ACHN (cell line): ENCODE data around the gene MTRF1.
A peak's percentile ranks its signal among the peaks of the same experiment; 100 is the strongest.

Source experiments
- DNase-seq: peaks from one replicate; pipeline ENCODE4 v3.0.0-alpha.2; 2015
- in situ Hi-C: cut with HindIII; loops from 2 replicates; pipeline ENCODE4 v1.10.0; 2017; ENCODE audit warnings: low sequenced_read_pairs, low pct_ligation_motif_present, low pct_unique_long_range_greater_than_20kb

Gene MTRF1, protein sequence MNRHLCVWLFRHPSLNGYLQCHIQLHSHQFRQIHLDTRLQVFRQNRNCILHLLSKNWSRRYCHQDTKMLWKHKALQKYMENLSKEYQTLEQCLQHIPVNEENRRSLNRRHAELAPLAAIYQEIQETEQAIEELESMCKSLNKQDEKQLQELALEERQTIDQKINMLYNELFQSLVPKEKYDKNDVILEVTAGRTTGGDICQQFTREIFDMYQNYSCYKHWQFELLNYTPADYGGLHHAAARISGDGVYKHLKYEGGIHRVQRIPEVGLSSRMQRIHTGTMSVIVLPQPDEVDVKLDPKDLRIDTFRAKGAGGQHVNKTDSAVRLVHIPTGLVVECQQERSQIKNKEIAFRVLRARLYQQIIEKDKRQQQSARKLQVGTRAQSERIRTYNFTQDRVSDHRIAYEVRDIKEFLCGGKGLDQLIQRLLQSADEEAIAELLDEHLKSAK

GRCh38 chr13:41263261-41263971, at the start of gene MTRF1:
Gene MTRF1, minus strand, starts transcription at chr13:41263576. Its CDS starts 2,669 bp downstream, at chr13:41260907.
- in situ Hi-C loops: no loop called here
- peak; percentile 69 for DNase-seq

- in situ Hi-C loops: no loop called here
- no peak for DNase-seq
Measured at GRCh38 chr13:41313117-41313516, 49.7 kb upstream of the MTRF1 start.

GRCh38 chr13:41312176-41312500, 48.8 kb upstream of the MTRF1 start:
- in situ Hi-C loops: no loop called here
- DNase-seq: peak; percentile 51

DNA sequence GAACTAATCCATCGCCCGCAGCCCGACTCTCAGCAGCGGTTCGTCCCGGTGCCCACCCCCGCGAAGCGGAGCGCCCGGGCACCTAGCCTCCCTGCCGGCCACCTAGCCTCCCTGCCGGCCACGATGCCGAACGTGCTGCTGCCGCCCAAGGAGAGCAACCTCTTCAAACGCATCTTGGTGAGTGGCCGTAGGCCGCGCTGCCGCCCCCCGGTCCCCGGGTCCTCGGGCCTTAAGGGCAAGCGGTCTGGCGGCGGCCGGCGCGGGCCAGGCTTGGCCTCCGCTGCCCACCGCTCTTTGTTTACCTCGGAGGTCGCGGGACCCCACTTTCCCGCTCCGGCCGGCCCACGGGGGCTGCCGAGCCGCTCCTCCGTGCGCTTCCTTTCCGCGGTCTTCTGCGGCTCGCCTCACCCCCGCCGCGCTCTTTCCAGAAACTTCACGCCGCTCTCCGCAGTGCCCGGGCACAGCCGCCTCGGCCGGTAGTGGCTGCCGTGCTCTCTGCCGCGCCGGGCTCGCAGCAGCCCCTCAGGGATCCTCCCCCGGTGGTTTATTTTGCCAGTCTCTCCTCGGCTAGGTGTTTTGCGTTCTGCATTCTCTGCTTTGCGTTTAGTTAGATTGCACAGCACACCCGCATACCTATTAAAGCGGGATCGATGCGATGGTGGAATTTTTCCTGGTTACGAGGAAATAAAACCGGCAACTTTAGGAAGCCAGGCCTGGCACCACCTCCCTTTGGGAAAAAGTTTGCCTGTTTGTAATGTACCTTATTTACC, 48.2 kb upstream of the MTRF1 start:
- peak; percentile 40 for DNase-seq
- in situ Hi-C loops: no loop called here

- in situ Hi-C loops: no loop called here
Measured at GRCh38 chr13:41310963-41311405, 47.6 kb upstream of the MTRF1 start, which contains the start of gene NAA16. Gene NAA16, plus strand, starts transcription at chr13:41311267. Its CDS starts 262 bp downstream, at chr13:41311529.

DNA sequence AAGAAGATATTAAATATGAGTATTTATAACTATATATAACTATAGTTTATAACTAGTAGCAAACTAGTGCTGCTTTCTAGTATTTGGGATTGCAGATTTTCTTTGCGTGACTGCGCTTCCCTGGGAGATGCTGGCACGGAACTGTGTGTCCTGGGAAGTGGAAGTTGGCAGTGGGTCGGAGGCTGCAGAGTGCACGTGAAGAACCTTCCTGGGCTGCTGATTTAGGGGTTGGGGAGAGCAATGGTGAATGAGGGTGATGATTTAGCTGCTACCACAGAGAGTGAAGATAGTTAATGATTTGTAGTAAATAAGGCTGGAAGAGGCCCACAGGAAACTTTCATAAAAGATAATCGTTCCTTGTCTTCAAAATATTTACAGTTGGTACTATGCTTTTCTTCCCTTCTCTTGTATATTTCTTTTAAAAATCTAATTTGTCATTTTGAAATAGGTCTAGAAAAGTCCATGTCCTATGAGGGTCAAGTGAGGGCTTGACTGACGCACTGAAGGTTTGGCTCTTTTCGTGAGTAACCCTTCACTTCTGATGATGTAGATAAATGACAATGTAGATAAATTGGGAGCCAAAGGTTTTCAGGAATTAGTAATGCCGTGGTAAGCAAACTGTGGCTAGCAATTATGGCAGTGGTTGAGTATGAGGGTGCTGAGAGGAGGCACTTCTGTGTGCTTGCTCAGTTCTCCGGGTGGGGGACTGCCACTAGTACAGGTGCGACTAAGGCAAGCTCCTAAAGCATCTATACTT, 44.7 kb upstream of the MTRF1 start:
- in situ Hi-C loops: no loop called here
- DNase-seq: no peak

More at GRCh38 chr13:41310963-41311405, 47.6 kb upstream of the MTRF1 start, which contains the start of gene NAA16:
- DNase-seq: peak; percentile 87

DNA sequence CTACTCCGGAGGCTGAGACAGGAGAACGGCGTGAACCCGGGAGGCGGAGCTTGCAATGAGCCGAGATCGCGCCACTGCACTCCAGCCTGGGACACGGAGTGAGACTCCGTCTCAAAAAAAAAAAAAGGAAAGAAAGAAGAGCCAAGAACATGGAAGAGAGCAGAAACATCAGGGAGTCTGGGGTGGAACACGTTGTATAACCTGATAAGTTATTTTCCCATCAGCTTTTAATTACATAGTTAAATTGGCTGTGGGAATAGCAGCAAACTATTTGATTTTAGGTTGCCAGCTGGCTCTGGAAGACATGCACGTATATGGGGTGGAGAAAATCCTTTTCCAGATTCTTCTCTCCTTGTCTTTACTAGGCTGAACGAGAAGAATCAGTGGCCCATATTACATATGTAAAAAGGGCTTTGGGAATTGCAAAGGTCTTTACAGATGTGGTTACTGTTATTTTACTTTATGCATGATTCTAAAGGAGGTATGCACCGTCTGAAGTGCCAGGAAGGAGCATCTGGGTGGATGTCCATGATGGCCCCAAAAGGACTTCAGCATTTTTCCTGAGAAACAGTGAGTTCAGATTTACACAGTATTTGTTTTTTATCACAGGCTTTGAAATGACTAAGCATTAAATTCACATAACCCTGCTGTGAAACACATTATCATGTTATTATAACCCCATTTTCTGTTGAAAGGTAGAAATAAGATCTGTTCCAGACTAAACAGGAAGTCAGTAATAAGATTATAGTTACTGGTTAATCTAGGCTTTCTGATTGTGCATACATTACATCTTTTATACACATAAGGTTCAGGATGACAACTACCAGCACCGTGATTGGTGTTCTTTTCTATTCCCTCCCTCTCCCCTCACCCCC, 43.1 kb upstream of the MTRF1 start:
- in situ Hi-C loops: no loop called here
- DNase-seq: no peak

GRCh38 chr13:41304551-41304950, 41.2 kb upstream of the MTRF1 start:
- DNase-seq: no peak
- in situ Hi-C loops: no loop called here

- DNase-seq: no peak
- in situ Hi-C loops: no loop called here
Measured at GRCh38 chr13:41302743-41303142, 39.4 kb upstream of the MTRF1 start.

DNA sequence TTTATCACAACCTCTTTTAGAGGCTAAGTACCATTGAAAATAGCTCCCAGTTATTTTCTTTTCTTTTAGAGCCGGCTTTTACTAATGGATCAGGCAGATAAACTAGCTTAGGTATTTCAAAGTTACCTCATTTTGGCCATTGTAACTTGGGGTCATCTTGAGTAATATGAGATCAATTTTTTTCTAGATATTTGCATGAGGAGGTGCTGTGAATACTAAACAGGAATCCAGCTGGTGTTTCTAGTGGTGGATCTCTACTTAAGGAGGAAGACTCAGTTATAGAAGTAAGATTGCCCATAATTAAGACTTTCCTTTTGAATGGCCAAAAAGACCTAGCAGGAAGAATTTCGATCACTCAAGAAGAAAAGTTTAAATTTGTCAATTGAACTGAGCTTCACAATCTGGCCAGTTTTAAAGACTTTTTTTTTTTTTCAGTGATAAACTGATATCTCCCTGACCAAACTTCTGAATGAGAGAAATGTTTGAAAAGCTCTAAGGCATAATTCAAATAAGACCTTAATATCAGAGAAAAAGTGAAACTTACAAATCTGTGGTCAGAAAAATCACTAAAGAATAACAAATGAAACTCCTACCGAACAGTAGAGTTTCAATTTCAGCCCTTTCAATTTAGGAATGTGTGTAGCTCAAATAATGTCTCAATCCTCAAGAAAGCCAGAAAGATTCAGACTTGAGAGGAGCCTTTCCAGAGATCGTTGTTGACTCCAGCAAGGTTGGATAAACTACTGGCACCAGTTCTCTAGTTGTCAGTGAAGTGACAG, 36.1 kb upstream of the MTRF1 start:
- DNase-seq: no peak
- in situ Hi-C loops: no loop called here

DNA sequence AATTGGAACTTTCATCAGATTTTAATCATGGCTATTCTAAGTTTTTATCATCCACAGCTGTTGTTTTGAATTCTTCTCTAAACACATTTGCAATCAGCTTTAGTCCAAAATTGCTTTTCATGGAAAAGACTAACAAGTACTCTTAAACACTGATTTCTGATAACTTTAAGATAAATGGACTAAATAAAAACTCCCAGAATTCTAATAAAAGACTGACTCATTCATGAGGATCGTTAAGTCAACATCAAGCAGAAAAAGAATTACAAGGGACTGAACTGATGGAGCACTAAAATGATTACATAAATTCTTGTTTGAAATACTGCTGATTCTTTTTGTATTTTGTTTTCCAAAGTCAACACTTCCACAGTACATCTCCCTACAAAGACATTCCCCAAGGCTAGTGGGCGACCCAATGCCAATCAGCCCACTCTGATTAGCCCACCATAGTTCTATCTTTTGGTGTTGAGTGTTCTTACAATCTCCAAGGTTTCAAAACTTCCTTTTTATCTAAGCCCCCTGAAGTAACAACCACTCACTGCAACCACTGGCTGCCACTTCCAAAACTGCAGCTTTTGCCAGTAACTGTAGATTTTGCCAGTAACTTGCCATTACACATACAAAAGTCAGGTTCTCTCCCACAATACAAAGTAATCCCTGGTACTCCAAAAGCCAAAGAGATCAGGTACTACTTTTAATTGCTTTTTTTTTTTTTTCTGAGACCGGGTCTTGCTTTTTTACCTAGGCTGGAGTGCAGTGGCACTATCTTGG, 33.7 kb upstream of the MTRF1 start:
- in situ Hi-C loops: no loop called here
- no peak for DNase-seq

GRCh38 chr13:41295973-41296372, 32.6 kb upstream of the MTRF1 start:
- DNase-seq: no peak
- in situ Hi-C loops: no loop called here

DNA sequence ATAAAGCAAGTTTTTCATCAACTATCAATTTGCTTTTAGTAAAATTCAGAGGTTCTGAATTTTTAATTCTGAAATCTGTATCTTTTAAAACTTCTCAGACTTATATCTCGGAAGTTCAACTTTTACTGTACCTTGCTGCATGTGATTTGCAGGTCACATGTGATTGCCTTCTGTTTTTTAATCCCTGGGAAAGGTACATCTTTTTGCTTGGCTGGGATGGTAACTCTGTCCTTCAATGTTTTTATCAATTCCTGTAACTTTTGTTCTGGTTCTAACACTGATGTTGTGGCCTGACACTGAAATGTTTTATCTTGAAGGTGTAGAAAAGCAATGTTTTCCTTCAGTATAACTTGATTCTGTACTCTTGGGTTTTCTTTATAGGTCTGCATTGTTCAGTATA, 31.5 kb upstream of the MTRF1 start:
- no peak for DNase-seq
- in situ Hi-C loops: no loop called here

DNA sequence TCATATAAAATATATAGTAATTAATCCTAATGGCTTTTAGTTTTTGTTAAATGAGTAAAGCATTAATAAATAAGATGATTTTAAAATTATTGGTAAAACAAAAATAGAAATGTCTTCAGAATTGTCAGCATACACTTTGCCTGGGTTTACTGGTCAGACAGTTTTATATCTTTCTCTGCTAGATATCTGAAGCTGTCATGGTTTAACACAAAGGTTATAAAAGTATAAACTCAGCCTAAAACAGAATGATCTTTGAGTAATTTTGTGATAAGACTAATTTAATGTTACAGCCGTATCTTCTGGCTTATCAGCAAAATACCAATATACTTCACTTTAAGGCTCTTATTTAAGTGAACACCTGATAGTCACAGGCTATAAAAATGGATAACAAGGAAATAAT, 29.9 kb upstream of the MTRF1 start:
- in situ Hi-C loops: no loop called here
- no peak for DNase-seq

DNA sequence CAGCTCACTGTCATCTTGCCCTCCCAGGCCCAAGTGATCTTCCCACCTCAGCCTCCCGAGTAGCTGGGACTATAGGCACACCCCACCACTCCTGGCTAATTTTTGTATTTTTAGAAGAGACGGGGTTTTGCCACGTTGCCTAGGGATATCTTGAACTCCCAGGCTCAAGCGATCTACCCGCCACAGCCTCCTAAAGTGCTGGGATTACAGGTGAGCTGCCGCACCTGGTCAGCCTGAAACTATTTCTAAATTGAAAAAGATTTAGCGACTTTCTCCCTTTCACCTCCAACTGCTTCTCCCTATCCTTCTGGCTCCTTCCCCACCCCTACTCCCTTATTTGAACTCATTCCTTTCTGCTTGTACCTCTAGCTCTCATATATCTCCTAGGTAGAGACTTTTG, 27.9 kb upstream of the MTRF1 start:
- no peak for DNase-seq
- in situ Hi-C loops: no loop called here

GRCh38 chr13:41289463-41289881, 26.1 kb upstream of the MTRF1 start:
- in situ Hi-C loops: no loop called here
- no peak for DNase-seq
